GM18868 (cell line): ENCODE measurements around the gene COL13A1.

Source experiments
- ATAC-seq: cut with Tn5 transposase; IDR thresholded peaks from one replicate; pipeline ENCODE4 v1.9.1; 2021; ENCODE audit warnings: mild to moderate bottlenecking, moderate library complexity; ENCODE audit not compliant: unreplicated experiment

Gene COL13A1

DNA sequence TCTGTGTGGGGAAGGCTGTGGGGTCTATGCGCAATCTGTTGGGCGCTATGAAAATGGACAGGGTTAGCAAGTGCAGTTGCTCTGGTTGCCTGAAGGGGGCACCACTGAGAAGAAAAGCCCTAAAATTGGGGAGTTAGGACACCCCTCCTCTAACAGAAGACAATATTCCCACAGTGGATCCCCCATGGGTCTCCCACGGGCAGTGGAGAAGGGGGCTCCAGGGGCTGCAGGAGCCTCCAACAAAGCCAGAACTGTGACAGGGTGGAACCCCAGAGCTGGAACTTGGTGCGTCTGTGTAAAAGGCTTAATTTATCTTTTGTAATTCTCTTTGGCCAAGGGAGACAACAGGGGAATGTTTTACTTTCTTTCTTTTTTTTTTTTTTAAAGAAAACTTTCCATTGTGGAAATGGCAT lies 12.5 kb upstream of the COL13A1 start:
- no peak for ATAC-seq

GRCh38 chr10:69791812-69792211 lies 9.9 kb upstream of the COL13A1 start:
- ATAC-seq, result no peak

DNA sequence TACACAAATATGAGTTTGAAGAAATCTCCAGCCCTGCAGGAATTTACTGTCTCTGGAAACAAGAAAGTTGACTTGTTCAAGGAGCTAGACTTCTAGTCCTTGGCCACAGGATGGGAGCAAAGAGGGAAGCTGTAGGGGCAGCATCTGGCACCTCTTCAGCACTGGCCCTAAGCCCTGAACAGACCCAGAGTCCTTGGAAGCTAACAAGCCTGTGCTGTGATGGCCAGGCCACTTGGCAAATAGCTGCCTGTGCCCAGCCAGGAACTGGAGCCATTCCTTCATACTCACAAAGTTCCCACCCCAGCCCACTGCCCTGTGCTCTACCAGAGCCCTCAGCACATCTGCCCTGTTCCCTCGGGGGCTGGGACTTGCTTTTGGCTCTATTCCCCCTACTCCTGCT lies 9.4 kb upstream of the COL13A1 start:
- ATAC-seq, result no peak

GRCh38 chr10:69794673-69795072 lies 7.0 kb upstream of the COL13A1 start:
- no peak for ATAC-seq

DNA sequence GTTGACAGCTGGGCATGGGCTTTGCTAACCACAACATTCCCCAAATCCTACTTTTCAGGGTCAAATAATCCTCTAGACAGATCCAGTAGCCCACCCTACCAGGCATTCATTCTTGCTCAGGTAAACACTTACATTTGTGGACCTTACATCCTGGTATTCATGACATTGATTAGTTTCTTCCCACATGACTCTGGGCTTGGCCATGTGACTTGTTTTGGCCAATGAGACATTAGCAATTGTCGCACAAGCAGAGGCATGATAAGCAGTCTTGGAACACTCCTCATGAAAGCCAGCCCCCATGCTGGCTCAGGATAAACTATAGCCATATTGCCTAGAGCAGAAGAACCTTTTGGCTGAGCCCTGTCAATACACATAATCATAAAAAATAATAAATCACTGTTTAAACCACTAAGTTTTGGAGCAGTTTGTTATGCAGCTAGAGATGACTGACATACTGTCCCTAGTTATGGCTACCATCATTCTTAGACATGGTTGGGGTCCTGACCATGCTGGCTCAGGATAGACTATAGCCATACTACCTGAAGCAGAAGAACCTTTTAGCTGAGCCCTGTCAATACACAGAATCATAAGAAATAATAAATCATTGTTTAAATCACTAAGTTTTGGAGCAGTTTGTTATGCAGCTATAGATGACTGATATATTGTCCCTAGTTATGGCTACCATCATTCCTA lies 6.3 kb upstream of the COL13A1 start:
- ATAC-seq, result no peak

DNA sequence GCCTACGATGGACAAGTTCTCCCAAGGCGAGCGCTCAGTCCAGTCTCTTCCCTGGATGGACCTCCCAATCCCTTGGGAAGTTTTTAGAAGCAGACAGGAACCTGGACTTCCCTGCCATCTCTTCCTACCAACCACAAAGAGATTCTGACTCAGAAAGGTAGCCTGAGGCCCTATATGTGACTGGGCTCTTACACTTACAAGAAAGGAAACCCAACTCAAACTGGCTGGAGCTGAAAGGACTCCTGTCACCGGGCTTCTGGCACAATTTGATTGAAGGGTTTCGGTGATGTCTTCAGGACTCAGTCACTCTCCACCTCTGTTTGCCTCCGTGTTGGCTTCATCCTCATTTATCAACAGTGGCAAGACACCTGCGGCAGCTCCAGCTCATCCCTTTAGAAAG lies 3.7 kb upstream of the COL13A1 start:
- ATAC-seq, result no peak

- no peak for ATAC-seq
Observed at GRCh38 chr10:69800109-69800508, 1.6 kb upstream of the COL13A1 start.

DNA sequence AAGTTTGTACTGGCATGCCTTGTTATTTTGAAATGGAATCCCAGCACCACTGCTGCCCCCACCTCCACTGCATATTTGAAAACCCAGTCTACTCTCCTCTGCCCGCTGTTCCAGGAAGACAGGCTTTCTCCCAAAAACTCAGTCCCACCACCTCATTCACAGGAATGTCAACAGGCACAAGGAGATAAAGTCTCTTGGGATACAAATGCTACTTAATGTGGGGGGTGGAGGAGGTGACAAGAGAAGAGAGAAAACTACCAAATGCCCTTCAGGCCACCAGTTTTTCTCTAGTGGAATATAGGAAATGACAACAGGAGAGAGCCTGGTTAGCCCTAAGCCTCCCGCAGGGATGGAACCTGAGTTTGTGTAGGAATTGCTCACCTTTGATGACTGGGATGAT lies 1.0 kb upstream of the COL13A1 start:
- no peak for ATAC-seq

- ATAC-seq, result no peak
Observed at GRCh38 chr10:69801094-69801433, 642 bp upstream of the COL13A1 start.

DNA sequence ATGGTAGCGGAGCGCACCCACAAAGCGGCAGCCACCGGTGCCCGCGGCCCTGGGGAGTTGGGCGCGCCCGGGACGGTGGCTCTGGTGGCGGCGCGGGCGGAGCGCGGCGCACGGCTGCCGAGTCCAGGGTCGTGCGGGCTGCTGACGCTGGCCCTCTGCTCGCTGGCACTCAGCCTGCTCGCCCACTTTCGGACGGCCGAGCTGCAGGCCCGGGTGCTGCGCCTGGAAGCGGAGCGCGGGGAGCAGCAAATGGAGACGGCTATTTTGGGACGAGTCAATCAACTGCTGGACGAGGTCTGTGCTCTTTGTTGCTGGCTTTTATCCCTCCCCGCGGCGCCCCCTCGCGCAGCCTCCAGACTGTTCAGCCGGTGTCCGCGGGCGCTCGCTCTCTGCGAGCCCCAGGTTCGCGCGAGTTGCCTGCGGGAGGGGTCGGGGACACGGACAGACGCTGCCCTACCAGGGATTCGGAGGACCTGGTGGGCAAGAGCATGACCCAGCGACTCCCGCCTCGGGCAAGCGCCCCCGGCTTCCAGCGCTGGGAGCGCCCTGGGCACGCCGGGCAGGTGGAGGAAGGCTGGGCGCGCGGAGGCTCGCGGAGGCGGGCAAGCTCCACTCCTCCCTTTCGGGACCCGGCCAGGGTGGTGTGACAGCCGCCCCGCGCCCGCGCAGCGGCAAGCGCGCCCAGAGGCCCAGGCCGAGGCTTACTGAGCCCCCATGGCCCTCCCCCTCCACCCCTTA lies 887 bp downstream of the COL13A1 start:
- no peak for ATAC-seq

DNA sequence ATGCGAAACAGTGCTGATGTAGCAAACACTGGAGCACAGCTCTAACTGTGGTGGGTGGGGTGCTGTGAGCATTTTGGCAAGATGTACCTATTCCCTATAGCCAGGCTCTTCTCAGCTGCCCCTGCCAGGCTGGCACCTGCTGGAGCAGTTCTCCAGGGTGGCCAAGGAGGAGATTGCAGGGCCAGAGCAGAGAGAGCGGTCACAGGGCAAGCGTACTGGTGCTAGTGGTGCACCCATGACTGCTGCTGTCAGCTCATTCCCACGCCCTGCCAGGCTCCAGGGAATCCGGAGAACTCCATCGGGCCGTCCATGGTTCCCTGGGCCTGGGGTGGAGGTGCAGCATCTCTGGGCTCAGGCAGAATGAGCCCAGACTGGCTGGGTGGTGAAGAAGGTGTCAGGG lies 2.1 kb downstream of the COL13A1 start:
- ATAC-seq, result no peak

DNA sequence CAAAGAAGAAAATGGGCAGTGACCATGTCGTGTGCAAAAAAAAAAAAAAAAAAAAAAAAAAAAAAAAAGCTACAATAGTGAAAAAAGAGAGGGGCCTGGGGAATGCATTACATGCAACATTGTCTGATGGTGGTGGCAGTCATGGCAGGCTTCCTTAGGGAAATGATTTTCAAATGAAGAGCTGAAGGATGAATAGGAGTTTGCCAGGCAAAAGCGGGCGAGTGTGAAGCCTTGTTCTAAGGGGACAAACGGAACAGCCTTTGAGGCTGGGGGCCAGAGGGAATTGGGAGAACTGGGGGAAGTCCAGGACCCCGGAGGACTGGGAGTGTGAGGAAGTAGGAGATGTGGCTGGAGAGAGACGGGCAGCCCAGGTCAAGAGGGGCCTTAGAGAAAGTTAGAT lies 3.1 kb downstream of the COL13A1 start:
- no peak for ATAC-seq

GRCh38 chr10:69807122-69807521 lies 5.4 kb downstream of the COL13A1 start:
- no peak for ATAC-seq

- ATAC-seq, result no peak
Observed at GRCh38 chr10:69807696-69808095, 6.0 kb downstream of the COL13A1 start.

DNA sequence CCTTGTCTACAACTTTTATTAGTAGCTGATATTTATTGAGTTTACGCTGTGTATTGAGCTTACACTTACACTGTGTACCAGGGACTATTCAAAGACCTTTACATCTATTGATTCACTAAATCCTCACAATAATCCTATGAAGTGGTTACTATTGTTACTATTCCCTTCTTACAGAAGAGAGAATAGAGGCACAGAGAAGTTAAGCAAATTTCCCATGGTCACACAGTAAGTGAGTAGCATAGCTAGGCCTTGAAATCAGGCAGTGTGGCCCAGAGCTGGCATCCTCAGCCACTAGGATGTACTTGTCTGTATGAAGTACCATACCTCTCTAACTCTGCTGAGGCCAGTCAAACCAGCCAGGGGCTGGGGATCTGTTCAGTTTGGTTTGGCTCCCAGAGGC lies 7.6 kb downstream of the COL13A1 start:
- ATAC-seq, result no peak

DNA sequence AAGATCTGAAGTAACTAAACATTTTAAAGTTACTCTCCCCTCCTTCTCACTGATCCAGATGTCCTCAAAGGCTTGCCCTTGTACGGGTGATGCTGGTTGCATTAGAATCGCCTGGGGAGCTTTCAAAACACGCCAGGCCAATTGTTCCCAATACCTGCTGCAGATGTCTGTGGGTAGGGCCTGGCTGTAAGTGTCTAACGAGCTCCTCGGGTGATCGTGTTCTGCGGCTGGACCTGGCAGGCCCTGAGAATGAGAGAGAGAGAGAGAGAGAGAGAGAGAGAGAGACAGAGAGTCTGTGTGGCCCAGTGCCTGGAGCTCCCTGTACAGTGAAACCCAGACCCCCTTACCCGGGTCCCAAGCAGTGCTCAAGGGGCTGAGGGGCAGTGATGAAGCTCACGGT lies 8.4 kb downstream of the COL13A1 start:
- no peak for ATAC-seq

- ATAC-seq, result no peak
Observed at GRCh38 chr10:69810675-69811397, 9.1 kb downstream of the COL13A1 start.

DNA sequence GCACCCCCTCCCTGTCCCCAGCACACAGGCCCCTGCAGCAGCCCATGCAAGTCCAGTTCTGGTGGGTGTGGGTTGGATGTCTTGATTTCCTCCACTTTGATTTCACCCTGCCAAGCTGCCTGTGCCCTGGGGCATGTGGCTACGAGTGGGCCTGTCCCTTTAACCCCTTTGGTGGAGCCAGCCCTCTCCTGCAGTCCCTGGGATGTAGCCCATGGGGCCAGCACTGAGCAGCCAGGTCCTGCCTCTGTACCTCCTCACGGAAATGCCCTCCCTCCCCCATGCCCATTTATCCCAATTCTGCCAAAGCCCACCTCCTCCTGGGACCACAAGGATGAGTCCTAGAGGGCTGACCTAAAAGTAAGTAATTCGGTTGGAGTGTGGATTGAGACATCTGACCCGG lies 11.9 kb downstream of the COL13A1 start:
- ATAC-seq, result no peak

DNA sequence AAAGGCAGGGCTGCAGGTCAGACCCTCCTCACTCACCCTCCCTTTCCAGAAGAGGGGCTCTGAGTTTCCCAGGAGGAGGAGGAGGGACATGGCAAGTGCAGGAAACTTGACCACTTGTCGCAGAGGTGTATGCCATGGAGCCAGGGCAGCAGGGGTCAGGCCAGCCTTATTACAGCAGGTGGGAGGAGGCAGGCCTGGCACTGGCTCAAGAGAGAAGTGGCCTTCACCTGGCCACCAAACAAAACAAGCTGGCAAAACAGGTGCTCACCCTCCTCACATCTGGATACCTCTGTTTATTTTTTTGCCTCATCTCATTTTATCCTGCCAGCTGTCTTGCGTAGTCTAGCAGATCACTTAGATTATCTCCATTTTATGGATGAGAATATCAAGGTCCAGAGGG lies 12.5 kb downstream of the COL13A1 start:
- no peak for ATAC-seq

DNA sequence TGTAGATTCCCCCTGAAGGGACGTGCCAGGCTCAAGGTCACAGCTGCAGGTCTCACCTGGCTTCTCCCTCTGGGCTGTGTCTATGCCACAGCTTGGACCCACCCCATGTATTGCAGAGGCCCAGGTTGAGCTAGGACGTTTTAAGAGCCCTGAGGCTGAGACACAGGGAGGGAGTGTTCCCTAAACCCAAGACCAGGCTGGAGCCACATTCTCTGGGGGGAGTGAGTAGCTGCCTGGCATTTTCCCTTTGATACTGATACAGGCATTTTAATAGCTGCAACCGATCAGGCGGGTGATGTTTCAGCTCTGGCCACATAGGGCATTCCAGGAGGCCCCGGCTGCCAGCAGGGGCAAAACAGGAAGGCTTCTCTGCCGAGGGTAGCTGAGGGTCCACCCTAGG lies 13.4 kb downstream of the COL13A1 start:
- no peak for ATAC-seq

DNA sequence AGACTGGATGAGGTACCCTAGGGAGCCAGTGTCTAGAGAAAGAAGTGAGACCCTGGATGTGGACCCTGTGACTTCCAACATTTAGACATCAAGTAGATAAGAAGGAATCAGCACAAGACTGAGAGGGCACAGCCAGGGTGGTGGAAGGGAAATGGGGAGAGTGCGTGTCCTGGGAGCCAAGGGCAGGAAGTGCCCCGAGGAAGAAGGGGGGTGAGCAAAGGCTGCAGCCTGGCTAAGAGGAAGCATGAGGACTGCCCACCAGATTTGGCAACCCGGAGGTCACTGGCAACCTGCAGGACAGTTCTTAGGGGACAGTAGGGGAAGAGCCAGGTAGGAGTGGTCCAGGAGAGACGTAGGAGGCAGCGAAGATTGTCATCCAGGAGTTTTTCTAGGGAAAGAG lies 14.8 kb downstream of the COL13A1 start:
- ATAC-seq, result no peak

DNA sequence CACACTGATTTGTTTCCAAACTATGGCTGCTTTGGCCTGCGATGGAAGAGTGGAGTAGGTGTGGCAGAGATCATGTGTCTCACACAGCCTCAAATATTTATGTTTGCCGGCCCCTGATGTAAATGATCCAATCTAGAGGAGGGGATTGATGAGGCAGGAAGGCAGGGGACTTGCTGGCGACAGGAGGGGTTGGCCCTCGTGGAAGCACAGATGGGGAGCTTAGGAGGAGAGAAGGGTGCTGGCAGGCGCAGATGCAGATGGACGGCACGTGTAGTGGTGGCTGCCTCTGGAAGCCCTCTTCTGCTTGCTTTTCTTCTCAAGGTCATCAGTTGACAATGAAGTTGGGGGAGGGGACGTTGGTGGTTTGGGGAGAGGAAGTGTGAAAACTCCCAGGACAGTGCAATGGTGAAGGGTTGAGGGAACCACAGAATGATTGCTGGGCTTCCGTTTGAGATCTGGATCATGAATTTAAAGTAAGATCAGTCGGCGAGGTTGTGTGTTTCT lies 15.4 kb downstream of the COL13A1 start:
- ATAC-seq, result no peak
